Hematopoietic multipotent progenitor cell treated with erythropoietin and hydrocortisone succinate and interleukin-3 and kit ligand, for 6 days (in vitro differentiated cells): ENCODE data around the gene CDT1.

ENCODE experiments used
- DNase-seq: peaks from one replicate; pipeline ENCODE4 v3.0.0-alpha.2; 2015

The CDT1 gene

DNA sequence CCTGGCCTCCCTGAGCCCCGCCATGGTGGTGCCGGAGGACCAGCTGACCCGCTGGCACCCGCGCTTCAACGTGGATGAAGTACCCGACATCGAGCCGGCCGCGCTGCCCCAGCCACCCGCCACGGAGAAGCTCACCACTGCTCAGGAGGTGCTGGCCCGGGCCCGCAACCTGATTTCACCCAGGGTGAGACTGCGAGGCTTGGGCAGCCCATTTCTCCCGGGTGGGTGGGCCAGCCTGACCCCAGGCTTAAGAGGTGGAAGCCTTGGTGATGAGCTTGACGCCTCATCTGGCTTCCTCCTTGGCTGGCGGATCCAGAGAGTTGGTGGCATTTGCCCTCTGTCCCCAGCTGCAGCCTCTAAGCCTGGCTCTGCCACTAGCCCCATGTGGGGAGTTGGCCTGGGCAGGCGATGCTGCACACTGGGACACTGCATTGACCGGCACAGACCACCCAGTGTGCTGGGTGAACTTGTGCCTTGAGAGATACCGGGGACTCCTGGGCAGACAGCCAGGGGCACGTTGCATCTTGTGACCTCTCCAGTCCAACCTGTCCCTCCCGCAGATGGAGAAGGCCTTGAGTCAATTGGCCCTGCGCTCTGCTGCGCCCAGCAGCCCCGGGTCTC, 3.0 kb downstream of the CDT1 start:
- DNase-seq, result peak; percentile 65

- peak; percentile 43 for DNase-seq
These were observed 3.6 kb downstream of the CDT1 start for GRCh38 chr16:88807142-88807625.

DNA sequence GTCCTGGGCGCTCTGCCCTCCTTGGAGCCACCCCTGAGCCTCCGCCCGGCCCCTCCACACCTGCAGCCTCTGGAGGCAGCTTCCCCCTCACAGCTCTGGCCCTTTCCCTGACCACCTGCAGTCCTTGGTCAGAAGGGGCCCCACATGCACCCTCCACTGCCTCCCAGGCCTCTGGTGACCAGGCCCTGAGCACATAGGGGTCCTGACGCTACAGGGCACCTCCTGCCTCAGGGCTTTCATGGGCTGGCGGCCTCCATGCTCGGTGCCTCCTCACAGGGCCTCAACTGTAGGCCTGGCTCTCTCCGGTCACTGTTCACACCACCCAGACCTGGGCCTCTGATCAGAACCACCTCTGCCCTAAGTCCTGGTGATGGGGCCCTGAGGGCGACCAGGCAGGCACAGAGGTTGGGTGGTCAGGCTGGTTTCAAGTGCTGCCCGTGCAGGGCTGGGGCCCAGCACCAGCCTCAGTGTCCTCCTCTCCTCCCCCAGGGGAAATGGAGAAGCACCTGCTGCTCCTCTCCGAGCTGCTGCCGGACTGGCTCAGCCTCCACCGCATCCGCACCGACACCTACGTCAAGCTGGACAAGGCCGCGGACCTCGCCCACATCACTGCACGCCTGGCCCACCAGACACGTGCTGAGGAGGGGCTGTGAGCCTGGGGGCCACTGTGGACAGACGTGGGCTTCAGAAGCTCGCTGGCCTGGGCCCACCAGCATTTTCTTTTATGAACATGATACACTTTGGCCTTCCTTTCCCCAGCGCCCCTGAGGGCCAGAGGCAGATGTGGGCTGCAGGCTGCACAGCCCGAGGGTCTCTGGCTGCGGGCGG, 4.3 kb downstream of the CDT1 start:
- DNase-seq, result no peak

- peak; percentile 42 for DNase-seq
These were observed 5.6 kb downstream of the CDT1 start for GRCh38 chr16:88809068-88809675.

- DNase-seq, result peak; percentile 44
These were observed 6.1 kb downstream of the CDT1 start for GRCh38 chr16:88809676-88810165.

DNA sequence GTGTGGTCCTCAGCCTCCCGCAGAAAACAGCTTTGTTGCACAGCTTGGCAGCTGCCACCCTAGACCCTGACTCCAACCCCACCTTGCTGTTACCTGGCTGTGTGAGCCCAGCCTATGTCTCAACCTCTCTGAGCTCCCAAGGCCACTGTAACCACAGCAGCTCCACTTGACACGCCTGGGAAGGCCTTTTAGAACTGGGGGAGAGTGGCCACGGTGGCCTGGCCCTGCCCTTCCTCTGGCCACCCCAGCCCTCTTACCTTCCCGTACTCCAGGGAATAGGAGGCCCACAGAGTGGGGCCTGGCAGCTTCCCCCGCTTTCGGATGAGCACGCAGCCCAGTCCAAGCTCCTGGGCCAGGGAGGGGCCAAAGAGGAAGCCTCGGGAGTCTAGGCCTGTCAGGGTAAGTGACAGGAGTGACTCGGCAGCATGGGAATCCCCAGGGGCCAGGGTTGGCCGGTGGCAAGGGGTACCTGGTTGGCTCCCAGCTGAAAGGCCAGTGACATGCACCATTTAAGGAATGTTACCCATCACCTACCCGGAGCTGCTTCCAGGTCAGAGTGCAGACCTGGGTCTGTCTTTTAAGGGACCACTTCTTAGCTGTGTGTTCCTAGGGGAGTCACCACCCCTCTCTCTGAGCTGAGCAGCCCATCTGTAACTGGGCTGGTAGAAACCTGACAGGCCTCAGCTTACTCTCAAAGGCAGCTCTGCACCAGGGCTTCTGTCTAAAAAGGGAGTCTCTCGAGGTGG, 6.8 kb downstream of the CDT1 start:
- DNase-seq, result peak; percentile 73

- DNase-seq, result peak; percentile 91
These were observed 7.6 kb downstream of the CDT1 start for GRCh38 chr16:88810912-88811768.

GRCh38 chr16:88811769-88812512, 8.4 kb downstream of the CDT1 start, which contains the start of gene APRT:
Gene APRT, minus strand, starts transcription at chr16:88811928. Its CDS starts 29 bp downstream, at chr16:88811899.
- peak; percentile 92 for DNase-seq

- peak; percentile 71 for DNase-seq
These were observed 9.1 kb downstream of the CDT1 start for GRCh38 chr16:88812513-88813268.

DNA sequence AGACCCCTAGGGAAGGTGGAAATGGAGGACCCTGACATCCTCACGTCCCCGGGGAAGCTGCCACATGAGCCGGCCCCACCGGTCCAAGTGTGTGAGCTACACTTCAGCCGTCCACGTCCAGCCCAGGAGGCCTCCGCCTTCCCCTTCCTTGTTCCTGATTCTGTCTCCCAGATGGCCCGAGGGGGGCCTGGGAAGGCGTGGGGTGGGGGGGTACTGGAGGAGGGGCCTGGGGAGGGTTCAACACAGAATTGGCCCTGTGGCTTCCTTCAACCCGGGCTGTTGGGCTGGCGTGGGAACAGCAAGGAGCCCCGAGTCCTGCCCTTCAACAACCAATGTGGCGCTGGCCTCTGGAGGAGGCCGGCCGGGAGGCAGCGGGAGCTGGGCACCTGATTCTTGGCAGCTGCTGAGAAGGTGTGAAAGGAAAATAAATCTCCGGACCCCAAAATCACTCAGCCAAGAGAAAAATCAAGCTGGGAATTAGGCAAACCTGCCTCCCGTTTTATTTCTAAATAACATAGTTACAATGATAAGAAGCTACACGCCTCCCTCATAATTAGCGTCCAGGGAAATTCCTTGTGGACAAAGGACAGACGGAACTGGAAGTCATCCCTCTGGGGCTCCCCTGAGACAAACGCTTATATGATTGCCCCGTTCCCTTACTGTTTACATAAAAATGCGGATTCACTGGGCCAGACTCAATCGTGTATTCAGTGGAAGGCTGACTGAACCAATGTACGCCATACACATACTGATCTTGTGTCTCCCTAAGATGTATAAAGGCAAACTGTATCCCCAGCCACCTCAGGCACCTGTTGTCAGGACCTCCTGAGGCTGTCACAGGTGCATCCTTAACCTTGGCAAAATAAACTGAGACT, 9.9 kb downstream of the CDT1 start:
- no peak for DNase-seq

DNA sequence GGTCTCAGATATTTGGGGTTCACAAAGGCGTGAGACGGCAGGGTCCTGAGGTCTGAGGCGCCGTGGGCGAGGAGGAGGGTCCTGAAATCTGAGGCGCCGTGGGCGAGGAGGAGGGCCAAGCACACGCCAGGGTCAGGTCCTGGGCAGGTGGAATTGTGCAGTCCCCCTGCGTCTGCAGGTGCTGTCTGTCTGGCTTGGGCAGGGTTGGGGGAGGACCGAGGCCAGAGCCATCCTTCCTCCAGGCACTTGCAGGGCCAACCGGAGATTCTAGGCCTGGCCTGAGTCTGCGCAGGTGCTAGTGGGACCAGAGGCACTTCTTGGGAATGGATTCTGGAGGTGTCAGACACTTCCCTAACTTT, 10.5 kb downstream of the CDT1 start:
- no peak for DNase-seq

DNA sequence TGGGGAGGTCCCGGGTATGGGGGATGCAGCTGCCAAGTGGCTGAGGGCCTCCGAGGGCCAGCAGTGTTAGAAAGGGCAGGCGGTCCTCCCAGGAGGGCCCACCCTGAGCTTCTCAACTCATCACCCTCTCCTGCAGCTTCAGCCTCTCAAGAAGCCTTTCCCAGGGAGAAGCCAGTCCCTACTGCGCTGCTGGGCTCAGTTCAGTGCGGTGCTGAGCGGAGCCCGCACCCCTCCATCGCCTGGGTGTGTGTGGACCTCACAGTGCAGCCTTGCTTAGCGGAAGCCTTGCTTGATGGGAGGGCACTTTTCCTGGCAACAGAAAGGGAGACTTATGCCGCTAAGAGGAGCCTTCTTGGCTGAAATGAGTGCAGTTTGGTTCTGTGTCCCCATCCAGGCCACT, 11.6 kb downstream of the CDT1 start:
- no peak for DNase-seq

GRCh38 chr16:88815901-88816589, 12.5 kb downstream of the CDT1 start:
- peak; percentile 74 for DNase-seq

DNA sequence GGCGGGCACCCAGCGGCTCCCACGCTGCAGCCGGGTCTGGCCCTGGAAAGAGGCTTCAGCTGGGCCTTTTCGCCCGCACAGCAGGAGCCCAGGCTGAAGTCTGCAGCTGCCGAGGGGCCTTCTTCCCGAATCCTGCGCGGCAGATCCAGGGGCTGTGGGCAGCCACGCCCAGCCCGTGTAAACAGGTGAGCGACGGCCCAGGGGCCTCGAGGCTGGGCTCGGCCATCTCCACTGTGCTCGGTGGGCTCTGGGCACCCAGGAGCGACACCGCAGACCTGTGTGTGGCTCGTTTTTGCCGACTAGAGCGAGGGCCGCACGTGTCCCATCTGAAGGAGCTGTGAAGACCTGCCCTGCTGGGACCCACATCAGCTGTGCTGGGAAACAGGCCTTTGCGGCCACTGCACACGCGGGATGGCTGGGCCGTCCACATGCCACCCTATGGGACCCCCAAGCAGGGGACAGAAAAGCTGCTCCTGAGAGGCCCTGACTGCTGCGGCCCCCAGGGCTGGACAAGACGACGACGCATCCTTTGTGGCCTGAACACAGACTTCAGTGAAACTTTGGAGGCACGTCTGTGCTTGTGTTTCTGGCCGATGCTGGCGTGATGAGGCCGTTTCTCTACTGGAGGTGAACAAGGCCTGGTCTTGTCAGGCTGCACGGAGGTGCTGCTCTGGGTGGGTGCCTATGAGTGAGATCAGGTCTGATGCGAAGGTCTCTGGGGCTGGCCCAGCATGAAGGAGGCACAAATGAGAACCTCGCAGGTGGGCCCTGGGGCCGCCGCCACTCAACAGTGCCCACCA, 13.3 kb downstream of the CDT1 start:
- DNase-seq, result no peak

DNA sequence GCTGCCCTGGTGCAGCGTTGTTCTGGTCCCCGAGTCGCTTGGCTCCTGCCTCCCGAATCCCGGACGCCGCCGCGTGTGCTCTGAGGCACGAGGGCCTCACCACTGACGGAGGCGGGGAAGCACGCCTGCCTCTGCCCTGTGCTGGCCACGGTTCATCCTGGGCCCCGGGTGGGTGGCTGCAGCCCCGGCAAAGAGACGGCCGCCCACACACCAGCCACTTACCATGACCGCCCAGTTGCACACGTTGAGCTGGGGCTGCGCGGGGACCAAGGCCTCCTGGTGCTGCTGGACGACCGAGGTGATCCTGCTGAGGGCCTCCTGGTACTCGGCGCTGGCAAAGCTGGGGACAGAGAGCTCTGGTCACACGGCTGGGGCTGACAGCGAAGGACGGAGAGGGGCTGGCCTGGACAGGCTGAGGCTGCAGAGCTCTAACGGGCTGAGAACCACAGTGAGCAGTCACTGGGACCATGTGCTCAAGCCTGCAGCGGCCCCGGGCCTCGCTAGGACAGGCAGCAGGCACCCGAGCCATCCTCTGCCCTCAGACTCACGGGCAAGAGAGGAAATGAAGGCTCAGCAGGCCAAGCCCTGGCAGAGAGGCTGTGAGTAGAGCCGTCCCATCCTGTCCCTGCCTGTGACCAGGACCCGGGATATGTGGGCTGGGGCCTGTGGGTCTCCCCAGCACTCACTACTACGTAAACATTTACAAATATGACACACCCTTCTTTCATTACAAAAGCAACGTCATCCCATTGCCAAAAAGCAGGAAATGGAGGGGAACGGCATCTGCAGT, 14.4 kb downstream of the CDT1 start:
- no peak for DNase-seq

DNA sequence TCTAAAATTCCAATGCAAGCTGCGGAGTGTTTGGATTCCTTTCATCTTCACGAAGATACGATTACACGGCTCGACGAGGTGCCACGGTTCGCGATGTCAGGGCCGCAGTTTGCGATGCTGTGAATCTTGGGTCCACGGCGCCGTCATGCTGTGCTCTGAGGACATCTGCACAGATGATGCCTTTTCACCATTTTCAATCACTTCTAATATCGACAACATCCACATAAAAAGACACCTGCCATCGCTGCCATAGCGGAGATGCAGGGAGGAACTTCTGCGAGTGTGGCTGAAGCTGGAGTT, 14.9 kb downstream of the CDT1 start:
- DNase-seq, result no peak

DNA sequence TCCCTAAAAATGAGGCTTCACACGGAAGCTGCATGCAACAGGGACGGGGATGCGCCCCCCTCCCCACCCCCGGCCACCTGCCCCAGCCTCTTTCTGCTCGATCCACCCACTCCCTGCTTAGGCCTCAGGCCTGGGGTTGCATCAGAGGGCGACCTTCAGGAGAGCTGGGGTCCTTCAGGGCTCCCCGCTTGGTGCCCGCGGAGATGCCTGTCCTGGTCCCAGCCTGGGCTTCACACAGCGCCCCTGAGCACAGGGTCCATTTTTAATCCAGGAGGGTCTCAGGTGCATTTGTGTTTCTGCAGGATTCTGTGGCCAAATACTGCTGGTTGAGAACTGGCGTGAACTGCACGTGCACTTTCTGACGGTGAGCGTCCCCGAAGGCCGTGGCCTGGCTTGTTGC, 15.5 kb downstream of the CDT1 start:
- DNase-seq, result no peak
